GM12891 (cell line): ENCODE results near the gene KBTBD3.

Experiments used
- POLR2A ChIP-seq: IDR thresholded peaks from 2 replicates; pipeline ENCODE4 v1.6.1; 2011; ENCODE audit warnings: low read depth, low read length, control low read depth
- POLR2AphosphoS5 ChIP-seq: IDR thresholded peaks from 2 replicates; pipeline ENCODE4 v1.6.1; 2011; ENCODE audit warnings: low read depth, low read length, control low read depth
- SPI1 ChIP-seq: IDR thresholded peaks from 2 replicates; pipeline ENCODE4 v1.6.1; 2011; ENCODE audit warnings: low read depth, low read length, control low read depth

GRCh38 chr11:106087815-106088435 lies 10.8 kb upstream of the KBTBD3 start:
- TF ChIP-seq POLR2AphosphoS5, result no peak
- no peak for TF ChIP-seq POLR2A
- TF ChIP-seq SPI1, result no peak
